Esophagus muscularis mucosa (tissue), 3 donors: Measurements from ENCODE around the gene ILF3.

Experiments used
- POLR2A ChIP-seq: fragments of 450-650 bp; IDR thresholded peaks from one replicate; pipeline ENCODE4 v1.6.1; 2017; ENCODE audit warnings: antibody characterized with exemption, moderate library complexity, mild to moderate bottlenecking, low read depth
- POLR2AphosphoS5 ChIP-seq, 2 donors: sonication (generic); formaldehyde crosslinking; IDR thresholded peaks; one replicate each; pipeline ENCODE4 v1.6.1; 2017; ENCODE audit warnings: antibody characterized with exemption in 2 of 2
- TF ChIP-seq, protein P1 (sequence below), 3 experiments: fragments of 200-600 bp in 2 of 3; fragments of 450-650 bp in 1 of 3; sonication (generic) in 2 of 3; IDR thresholded peaks; one replicate each; pipeline ENCODE4 v1.5.1; 2017 to 2019; ENCODE audit warnings: antibody characterized with exemption in 3 of 3, mild to moderate bottlenecking in 2 of 3, moderate library complexity in 1 of 3

DNA sequence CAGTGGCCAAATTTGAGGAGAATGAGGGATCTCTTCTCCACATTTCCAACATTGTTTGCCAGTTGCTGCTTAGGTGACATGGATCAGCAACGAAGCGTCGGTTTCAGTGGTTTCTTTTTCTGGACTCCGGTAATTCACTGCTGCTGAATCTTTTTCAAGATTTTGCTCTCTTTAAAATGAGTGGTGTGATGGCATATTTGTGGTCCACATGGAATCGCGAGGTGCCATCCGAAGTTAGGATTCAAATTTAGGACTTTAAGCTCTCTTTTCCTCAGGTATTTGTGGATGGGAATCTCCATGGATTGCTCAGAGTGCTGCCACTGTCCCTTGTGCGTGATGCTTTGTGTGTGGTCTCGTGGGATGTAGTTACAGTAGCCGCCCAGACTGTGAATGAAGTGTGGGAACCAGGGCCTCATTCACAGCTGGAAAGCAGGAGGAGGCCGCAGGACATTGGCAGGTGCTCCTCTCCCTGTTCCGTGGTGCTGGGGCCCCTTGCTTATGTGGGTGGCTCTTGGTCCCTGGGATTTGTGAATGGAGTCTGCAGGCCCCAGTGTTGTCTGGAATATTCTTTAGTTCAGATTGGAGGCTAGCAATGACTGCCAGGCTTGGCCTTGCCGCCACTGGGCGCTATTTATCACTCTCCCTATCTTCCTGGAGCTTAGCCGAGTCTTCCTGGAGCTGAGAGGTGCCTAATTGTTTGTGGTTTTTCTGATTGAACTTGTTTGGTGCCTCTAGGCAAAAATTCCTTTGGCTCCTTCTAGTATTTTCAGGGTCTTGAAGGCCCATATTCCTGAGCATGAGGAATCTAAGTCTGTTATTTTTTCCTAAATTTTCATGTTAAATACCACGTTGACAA, 1.5 kb downstream of the ILF3 start:
- TF ChIP-seq POLR2A (no peak), POLR2AphosphoS5 (IDR thresholded peaks at IDR 0.05) (no peak)
- TF ChIP-seq, protein P1, sequence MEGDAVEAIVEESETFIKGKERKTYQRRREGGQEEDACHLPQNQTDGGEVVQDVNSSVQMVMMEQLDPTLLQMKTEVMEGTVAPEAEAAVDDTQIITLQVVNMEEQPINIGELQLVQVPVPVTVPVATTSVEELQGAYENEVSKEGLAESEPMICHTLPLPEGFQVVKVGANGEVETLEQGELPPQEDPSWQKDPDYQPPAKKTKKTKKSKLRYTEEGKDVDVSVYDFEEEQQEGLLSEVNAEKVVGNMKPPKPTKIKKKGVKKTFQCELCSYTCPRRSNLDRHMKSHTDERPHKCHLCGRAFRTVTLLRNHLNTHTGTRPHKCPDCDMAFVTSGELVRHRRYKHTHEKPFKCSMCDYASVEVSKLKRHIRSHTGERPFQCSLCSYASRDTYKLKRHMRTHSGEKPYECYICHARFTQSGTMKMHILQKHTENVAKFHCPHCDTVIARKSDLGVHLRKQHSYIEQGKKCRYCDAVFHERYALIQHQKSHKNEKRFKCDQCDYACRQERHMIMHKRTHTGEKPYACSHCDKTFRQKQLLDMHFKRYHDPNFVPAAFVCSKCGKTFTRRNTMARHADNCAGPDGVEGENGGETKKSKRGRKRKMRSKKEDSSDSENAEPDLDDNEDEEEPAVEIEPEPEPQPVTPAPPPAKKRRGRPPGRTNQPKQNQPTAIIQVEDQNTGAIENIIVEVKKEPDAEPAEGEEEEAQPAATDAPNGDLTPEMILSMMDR (IDR thresholded peaks at IDR 0.05), result no peak
